Panc1 (cell line): Measurements from ENCODE around the gene SUSD6.

Experiments
- CTCF ChIP-seq: fragments of 450-650 bp; IDR thresholded peaks from 2 replicates; pipeline ENCODE4 v1.5.1; 2017; ENCODE audit warnings: mild to moderate bottlenecking
- TCF7L2 ChIP-seq: IDR thresholded peaks from 2 replicates; pipeline ENCODE4 v1.6.1; 2011; ENCODE audit warnings: mild to moderate bottlenecking, low read depth, low read length, inconsistent platforms

GRCh38 chr14:69629225-69630127, 18.1 kb downstream of the SUSD6 start:
- TF ChIP-seq CTCF (no peak), TCF7L2 (no peak)
